HL-60 (cell line): ENCODE results near the gene CYP4A22.

Source experiments
- CTCF ChIP-seq: IDR thresholded peaks from one replicate; pipeline ENCODE4 v1.5.1; 2011; ENCODE audit warnings: low read length, control low read depth, inconsistent platforms; ENCODE audit not compliant: insufficient read depth
- GABPA ChIP-seq: IDR thresholded peaks from 2 replicates; pipeline ENCODE4 v1.6.1; 2012; ENCODE audit warnings: low read depth
- POLR2AphosphoS5 ChIP-seq: IDR thresholded peaks from 2 replicates; pipeline ENCODE4 v1.6.1; 2012; ENCODE audit warnings: low read depth
- REST ChIP-seq: IDR thresholded peaks from 2 replicates; pipeline ENCODE4 v1.6.1; 2012; ENCODE audit warnings: low read depth; ENCODE audit not compliant: insufficient replicate concordance

- TF ChIP-seq CTCF (peak; percentile 99), POLR2AphosphoS5 (no peak), REST (no peak), GABPA (no peak)
Measured at GRCh38 chr1:47175227-47175934, 38.1 kb downstream of the CYP4A22 start.
